Hepatocyte (in vitro differentiated cells): ENCODE data around the gene SMIM45.

Experiments used
- DNase-seq: peaks from one replicate; pipeline ENCODE4 v3.0.0-alpha.2; 2016; ENCODE audit warnings: low spot score
- H2AFZ ChIP-seq: fragments of 200-600 bp; sonication (generic); 2 replicates; pipeline ENCODE4 v1.6.0; 2016; ENCODE audit warnings: antibody characterized with exemption, mild to moderate bottlenecking
- H3K27ac ChIP-seq: fragments of 200-600 bp; sonication (generic); 2 replicates; pipeline ENCODE4 v1.5.1; 2016; ENCODE audit warnings: mild to moderate bottlenecking
- H3K27me3 ChIP-seq: fragments of 200-600 bp; sonication (generic); 2 replicates; pipeline ENCODE4 v1.6.1; 2016
- H3K36me3 ChIP-seq: fragments of 200-600 bp; sonication (generic); replicated peaks from 2 replicates; pipeline ENCODE4 v1.5.1; 2016; ENCODE audit warnings: low read depth; ENCODE audit not compliant: insufficient read depth
- H3K4me1 ChIP-seq: fragments of 200-600 bp; sonication (generic); 2 replicates; pipeline ENCODE4 v1.5.1; 2016; ENCODE audit warnings: mild to moderate bottlenecking, moderate library complexity; ENCODE audit not compliant: insufficient read depth
- H3K4me2 ChIP-seq: fragments of 200-600 bp; sonication (generic); 2 replicates; pipeline ENCODE4 v1.6.0; 2016
- H3K4me3 ChIP-seq: fragments of 200-600 bp; sonication (generic); 2 replicates; pipeline ENCODE4 v1.5.1; 2016; ENCODE audit warnings: mild to moderate bottlenecking
- H3K79me2 ChIP-seq: fragments of 200-600 bp; sonication (generic); 2 replicates; pipeline ENCODE4 v1.6.0; 2017; ENCODE audit warnings: mild to moderate bottlenecking
- H3K9me2 ChIP-seq: fragments of 200-600 bp; sonication (generic); replicated peaks from 2 replicates; pipeline ENCODE4 v1.6.0; 2017; ENCODE audit warnings: mild to moderate bottlenecking; ENCODE audit not compliant: insufficient read depth
- H3K9me3 ChIP-seq: fragments of 200-600 bp; sonication (generic); 2 replicates; pipeline ENCODE4 v1.5.1; 2016; ENCODE audit warnings: low read depth, mild to moderate bottlenecking
- H4K20me1 ChIP-seq: fragments of 200-600 bp; sonication (generic); 2 replicates; pipeline ENCODE4 v1.6.0; 2016; ENCODE audit warnings: mild to moderate bottlenecking; ENCODE audit not compliant: insufficient read depth, poor library complexity, severe bottlenecking
- EZH2 ChIP-seq: fragments of 200-600 bp; sonication (generic); IDR thresholded peaks from 2 replicates; pipeline ENCODE4 v1.6.1; 2016; ENCODE audit warnings: antibody characterized with exemption, mild to moderate bottlenecking, borderline replicate concordance
- EZH2phosphoT487 ChIP-seq: fragments of 200-600 bp; sonication (generic); IDR thresholded peaks from one replicate; pipeline ENCODE4 v1.6.1; 2018; ENCODE audit warnings: antibody characterized with exemption, mild to moderate bottlenecking, low read depth, moderate library complexity; ENCODE audit not compliant: unreplicated experiment, severe bottlenecking
- WGBS: methylation state at CpG from one replicate; pipeline ENCODE4 v1.1.6; 2016; ENCODE audit warnings: low lambda C conversion rate; ENCODE audit errors: missing lambda C conversion rate; 5-methylcytosine and 5-hydroxymethylcytosine counted together
- TF ChIP-seq, protein P1 (sequence below): fragments of 200-600 bp; sonication (generic); IDR thresholded peaks from 2 replicates; pipeline ENCODE4 v1.5.1; 2016; ENCODE audit warnings: antibody characterized with exemption, mild to moderate bottlenecking; ENCODE audit not compliant: poor library complexity

The SMIM45 gene

GRCh38 chr22:41913842-41914534, 38.0 kb upstream of the SMIM45 start:
- Histone ChIP-seq H3K79me2 (no peaks in the 10 kb centered on the region), H3K4me3 (no peak overlapping the region), H3K27me3 (peaks cover 85% of the 10 kb centered on the region), H2AFZ (no peak overlapping the region), H3K4me2 (peak overlapping the region; percentile 65), H3K9me3 (no peaks in the 10 kb centered on the region), H3K36me3 (no peaks in the 10 kb centered on the region), H4K20me1 (peaks cover 9% of the 10 kb centered on the region), H3K27ac (no peak overlapping the region), H3K9me2 (no peaks in the 10 kb centered on the region), H3K4me1 (peaks cover 16% of the 10 kb centered on the region)
- no peak for DNase-seq
- TF ChIP-seq EZH2phosphoT487 (peak; percentile 90), EZH2 (peak; percentile 60)
- TF ChIP-seq, protein P1, sequence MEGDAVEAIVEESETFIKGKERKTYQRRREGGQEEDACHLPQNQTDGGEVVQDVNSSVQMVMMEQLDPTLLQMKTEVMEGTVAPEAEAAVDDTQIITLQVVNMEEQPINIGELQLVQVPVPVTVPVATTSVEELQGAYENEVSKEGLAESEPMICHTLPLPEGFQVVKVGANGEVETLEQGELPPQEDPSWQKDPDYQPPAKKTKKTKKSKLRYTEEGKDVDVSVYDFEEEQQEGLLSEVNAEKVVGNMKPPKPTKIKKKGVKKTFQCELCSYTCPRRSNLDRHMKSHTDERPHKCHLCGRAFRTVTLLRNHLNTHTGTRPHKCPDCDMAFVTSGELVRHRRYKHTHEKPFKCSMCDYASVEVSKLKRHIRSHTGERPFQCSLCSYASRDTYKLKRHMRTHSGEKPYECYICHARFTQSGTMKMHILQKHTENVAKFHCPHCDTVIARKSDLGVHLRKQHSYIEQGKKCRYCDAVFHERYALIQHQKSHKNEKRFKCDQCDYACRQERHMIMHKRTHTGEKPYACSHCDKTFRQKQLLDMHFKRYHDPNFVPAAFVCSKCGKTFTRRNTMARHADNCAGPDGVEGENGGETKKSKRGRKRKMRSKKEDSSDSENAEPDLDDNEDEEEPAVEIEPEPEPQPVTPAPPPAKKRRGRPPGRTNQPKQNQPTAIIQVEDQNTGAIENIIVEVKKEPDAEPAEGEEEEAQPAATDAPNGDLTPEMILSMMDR, result no peak
- WGBS, result 2% methylated on average over 59 of the region's 79 CpGs

DNA sequence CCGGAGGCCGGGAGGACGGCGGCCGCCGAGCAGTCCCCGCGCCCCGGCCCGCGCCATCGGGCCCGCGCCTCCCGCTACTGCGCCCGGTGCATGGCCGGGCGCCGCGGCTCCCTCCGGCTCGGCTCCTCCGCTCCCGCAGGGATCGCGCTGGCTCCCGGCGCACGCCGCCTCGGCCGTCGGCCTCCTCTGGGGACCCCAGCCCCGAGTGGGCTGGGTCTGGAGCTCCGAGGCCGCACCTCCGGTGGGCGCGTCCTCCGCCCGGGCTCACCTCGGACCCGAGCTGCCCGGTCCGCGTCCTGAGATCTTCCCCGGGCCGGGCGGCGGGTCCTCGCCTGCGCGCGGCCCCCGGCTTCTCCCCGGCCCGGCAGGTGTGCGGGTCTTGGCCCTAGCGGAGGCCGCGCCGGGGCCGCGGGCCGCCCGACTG, 37.3 kb upstream of the SMIM45 start:
- H2AFZ ChIP-seq, result peak overlapping the region; percentile 56
- H3K79me2 ChIP-seq, result no peaks in the 10 kb centered on the region
- WGBS, result 2% methylated on average over 52 of the region's 67 CpGs
- peak overlapping the region; percentile 33 for H3K4me3 ChIP-seq
- H3K27me3 ChIP-seq, result peaks cover 86% of the 10 kb centered on the region
- TF ChIP-seq EZH2, result no peak
- no peak for TF ChIP-seq EZH2phosphoT487
- no peak overlapping the region for H3K27ac ChIP-seq
- H3K36me3 ChIP-seq, result no peaks in the 10 kb centered on the region
- H3K9me3 ChIP-seq, result no peaks in the 10 kb centered on the region
- peaks cover 4% of the 10 kb centered on the region for H4K20me1 ChIP-seq
- DNase-seq, result no peak
- peaks cover 16% of the 10 kb centered on the region for H3K4me1 ChIP-seq
- H3K9me2 ChIP-seq, result no peaks in the 10 kb centered on the region
- H3K4me2 ChIP-seq, result peak overlapping the region; percentile 93

DNA sequence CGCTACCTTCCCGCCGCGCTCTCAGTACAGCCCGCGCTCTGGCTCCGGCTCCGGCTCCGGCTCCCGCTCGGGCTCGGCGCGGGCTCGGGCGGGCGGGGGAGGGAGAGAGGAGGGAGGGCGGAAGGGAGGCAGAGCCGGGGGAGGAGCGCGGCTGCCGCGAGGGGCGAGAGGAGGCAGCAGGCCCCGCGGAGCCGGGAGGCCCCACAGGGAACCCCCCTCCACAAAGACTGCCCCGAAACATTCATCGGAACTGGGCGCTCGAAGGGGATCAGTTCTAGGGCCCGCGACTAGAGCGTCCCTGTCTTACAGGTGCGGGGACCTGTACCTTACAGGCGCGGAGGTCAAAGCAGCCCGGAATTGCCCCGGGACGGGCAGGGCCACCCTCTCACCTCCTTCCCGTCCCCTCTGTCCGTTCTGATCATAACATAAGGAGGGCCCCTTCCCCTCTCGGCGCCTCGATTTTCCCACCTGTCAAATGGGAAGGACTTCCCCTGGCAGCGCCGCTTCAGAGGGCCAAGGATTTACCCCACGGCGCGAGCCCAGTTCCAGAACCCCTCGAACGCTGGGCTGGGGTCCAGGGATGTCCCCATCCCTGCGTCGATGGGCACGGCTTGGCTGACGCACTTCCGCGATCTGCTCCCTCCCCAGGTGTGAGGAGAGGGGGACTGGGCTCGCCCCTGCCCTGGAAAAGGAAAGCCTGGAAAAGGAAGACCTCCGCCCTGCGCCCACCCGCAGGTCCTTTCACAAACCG, 36.7 kb upstream of the SMIM45 start, which contains the start of gene SHISA8:
Gene SHISA8 (minus strand): TSS at position 40 of the 751 bp plus-strand sequence. CDS start 407 bp downstream, outside the sequence.
- Histone ChIP-seq H3K36me3 (no peaks in the 10 kb centered on the region), H3K27ac (no peak within 1 kb of the TSS), H2AFZ (peak within 1 kb of the TSS; percentile 56), H3K4me1 (peaks cover 13% of the 10 kb centered on the region), H3K27me3 (peaks cover 86% of the 10 kb centered on the region), H3K9me3 (no peaks in the 10 kb centered on the region), H3K79me2 (no peaks in the 10 kb centered on the region), H3K9me2 (no peaks in the 10 kb centered on the region), H4K20me1 (peaks cover 3% of the 10 kb centered on the region), H3K4me3 (peak within 1 kb of the TSS; percentile 33), H3K4me2 (peak within 1 kb of the TSS; percentile 93)
- DNase-seq, result peak; percentile 80
- 10% methylated on average over 34 of the region's 63 CpGs for WGBS
- TF ChIP-seq EZH2phosphoT487 (no peak), EZH2 (peak; percentile 70)
- TF ChIP-seq, protein P1, result no peak
